Fibroblast of skin of right quadriceps (primary cell): ENCODE measurements around the gene PRIMA1.

Source experiments
- DNase-seq: peaks from one replicate; pipeline ENCODE4 v3.0.0-alpha.2; 2013

PRIMA1 gene

DNA sequence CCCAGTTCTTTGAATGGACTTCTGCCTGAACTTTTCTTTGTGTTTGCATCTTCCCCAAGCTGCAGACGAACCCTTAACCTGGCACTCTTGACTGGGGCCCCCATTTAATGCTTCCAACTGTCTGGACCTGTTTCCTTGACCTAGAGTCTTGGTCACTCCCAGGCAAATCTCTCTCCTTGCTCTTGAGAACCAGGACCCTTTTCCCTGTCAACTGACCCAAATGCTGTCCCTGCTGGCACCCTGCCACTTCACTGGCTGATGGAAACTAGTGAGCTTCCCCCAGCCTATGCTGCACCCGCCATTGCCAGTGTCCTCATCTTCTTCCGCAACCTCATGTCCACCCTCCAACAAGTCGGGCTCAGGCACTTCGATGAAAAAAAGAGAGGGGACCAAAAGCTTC lies 79.5 kb downstream of the PRIMA1 start:
- no peak for DNase-seq

GRCh38 chr14:93708311-93708734 lies 80.0 kb downstream of the PRIMA1 start:
- DNase-seq: no peak

- no peak for DNase-seq
These were observed 80.8 kb downstream of the PRIMA1 start for GRCh38 chr14:93707475-93707874.

DNA sequence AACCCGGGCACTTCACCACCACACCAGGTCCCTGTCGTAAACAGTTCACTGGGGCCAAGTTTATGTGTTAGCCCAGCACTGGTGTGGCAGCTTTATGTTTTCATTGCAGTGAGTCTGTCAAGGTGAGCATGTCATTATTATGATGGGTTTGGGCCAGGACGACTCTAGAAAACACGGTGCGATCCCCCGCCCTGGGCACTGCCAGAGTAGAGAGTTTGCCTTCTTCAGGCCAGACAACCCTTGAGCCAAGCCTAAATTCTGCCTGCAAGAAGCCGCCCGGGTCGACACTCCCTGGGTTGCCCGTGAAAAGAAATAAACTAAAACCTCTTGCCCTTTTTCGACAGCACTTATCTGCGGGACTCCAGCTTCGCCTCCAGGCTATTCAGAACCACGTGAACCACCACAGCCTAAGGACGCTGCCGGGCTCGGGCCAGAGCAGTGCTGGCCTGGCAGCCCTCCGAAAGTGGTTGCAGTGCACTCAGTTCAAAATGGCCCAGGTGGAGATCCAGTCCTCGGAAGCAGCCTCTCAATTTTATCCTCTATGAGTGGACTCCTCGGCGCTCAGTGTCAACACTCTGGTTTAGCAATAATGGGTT lies 81.8 kb downstream of the PRIMA1 start:
- DNase-seq: no peak

DNA sequence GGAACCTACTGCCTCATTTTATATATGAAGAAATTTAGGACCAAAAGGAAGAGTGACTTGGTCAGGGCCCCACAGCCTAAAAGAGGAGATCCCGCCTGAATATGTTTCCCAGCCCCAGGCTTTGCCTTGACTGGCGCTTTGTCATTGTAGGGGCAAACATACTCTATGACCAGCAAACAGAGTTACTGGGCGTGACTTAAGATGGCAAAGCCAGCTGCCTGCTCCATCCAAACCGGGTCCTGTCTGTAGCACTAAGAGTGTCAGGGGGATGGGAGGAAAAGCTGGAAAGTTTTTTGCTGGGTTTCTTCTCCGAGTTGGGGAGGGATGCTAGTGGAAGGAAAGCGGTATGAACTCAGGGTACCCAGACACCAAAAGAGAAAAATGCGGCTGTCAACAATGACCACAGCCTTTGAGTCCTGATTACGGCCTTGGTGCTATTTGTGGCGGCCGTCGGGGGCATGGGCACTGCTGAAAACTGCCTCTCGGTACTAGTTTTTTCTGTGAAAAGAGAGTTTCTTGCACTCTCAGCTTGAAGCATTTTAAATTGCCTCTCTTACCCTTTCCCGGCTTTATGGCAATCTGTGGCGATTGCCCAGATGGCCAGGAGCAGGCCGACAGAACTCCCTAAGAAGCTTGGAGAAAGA lies 82.7 kb downstream of the PRIMA1 start:
- no peak for DNase-seq

- DNase-seq: no peak
These were observed 84.3 kb downstream of the PRIMA1 start for GRCh38 chr14:93703941-93704340.

GRCh38 chr14:93702946-93703345 lies 85.3 kb downstream of the PRIMA1 start:
- DNase-seq: no peak

DNA sequence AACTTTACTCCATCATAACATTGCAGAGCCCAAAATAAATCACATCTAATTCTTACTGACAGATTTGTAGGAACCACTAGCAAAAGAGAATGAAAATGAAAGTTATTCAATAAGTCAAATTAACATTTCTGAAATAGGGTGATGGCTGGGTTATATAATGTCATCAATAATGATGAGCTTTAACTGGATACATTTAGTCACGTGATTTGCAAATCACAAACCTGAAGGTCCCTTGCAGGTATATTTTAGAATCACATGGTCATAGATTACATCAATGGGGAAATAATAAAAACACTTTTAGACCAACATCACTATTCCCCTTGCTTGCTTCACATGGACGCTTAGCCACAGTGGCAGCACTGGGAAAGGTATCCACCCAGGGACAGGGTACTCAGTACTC lies 86.7 kb downstream of the PRIMA1 start:
- no peak for DNase-seq

DNA sequence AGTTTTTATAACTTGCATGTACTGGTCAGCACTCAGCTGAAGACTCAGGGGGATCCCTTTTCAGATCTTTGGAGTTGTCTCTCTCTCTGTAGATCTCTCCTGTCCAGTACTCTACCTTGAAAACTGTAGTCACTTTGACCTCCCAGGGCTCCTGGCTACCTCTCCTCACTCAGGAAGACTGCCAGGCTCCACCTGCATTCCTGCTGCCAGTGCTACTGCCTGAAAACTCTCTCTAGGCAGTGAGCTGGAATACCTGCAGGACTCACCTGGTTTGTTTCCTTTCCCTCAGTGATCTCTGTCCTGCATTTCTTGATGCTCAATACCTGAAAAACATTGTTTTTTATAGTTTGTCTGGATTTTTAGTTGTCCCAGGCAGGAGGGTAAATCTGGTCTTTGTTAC lies 87.4 kb downstream of the PRIMA1 start:
- no peak for DNase-seq

GRCh38 chr14:93693914-93694313 lies 94.4 kb downstream of the PRIMA1 start:
- no peak for DNase-seq

DNA sequence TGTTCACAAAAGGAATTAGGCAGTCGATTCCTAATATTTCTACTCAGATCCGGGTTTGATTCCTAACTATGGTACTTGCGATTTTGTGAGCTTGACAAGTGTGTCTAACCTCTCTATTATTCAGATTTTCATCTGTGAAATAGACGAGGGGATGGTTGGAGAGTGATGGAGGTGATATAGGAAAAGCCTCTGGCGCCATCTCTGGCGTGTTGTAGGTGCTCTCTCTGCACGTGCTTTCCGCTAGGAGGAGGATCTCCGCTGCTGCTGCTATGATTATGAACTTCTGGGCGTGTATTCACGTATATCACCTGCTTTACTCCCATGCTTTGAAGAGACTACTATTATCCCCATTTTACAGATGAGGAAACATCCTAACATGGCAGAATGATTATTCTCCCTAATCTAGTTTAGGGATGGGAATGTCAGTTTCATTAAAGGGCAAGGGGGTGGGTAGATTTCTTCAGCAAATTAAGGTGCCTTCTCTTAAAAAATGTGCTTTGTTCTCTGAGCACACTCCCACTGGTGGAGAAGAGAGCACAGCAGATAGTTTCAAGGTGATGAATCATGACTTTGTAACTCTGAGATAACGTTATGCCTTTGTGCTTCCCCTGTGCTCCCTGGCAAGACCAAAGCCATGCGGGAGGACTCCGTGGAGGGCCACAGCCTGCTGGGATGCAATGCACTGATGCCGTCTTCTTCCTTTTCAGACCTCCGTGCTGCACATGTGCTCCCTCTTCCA lies 97.1 kb downstream of the PRIMA1 start:
- no peak for DNase-seq

DNA sequence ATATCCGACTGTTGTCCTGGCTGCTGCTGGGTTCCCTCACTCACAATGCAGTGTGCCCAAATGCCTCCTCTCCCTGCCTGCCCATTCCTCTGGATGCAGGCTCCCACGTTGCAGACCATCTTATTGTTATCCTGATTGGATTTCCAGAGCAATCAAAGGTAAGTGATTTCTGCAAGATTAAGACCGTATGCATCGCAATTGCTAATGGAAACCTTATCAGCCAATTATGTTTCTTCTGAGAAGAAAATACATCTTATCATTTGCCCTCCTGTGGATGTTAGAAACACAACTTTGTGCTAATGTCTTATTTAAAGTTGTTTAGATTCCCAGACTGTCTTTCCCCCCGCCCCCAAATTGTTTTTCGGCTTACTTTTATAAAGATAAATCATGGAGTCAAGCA lies 98.1 kb downstream of the PRIMA1 start:
- no peak for DNase-seq

DNA sequence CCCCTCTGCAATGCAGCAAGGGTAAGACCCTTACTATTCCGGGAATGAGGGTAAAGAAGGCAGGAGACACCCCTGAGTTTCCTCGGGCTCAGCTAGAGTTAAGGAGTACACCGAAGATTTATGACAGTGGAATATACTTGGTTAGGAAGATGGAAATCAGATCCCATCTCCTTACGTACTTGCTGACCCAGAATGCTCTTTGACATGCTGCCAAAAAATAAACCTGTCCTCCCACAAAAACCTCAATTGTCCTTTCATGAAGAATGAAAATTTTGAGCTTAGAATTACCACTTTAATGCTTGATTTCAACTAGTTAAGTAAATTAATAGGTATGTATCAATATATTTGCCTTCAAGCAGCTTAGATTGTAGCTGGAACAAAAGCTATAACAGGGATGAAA lies 99.5 kb downstream of the PRIMA1 start:
- DNase-seq: no peak

DNA sequence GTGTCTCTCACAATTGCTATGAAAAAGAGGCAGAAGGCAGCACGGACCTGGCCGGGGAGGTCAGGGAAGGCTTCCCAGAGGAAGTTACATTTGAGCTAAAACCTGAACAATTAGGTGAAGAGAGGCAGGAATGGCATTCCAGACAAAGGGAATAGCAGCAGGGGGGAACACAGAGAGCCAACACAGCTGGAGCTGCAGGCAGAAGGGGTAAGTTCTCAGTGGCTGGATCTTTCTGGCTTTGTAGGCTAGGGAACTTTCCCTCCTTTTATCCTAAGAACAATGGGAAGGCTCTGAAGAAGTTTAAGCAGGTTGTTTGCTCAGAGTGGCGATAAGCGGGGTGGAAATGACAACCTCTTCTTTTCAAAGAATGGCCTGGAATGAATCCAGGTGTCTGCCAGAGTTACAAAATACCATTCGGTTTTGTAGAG lies 100.0 kb downstream of the PRIMA1 start:
- no peak for DNase-seq

- no peak for DNase-seq
These were observed 102.0 kb downstream of the PRIMA1 start for GRCh38 chr14:93686268-93686667.

DNA sequence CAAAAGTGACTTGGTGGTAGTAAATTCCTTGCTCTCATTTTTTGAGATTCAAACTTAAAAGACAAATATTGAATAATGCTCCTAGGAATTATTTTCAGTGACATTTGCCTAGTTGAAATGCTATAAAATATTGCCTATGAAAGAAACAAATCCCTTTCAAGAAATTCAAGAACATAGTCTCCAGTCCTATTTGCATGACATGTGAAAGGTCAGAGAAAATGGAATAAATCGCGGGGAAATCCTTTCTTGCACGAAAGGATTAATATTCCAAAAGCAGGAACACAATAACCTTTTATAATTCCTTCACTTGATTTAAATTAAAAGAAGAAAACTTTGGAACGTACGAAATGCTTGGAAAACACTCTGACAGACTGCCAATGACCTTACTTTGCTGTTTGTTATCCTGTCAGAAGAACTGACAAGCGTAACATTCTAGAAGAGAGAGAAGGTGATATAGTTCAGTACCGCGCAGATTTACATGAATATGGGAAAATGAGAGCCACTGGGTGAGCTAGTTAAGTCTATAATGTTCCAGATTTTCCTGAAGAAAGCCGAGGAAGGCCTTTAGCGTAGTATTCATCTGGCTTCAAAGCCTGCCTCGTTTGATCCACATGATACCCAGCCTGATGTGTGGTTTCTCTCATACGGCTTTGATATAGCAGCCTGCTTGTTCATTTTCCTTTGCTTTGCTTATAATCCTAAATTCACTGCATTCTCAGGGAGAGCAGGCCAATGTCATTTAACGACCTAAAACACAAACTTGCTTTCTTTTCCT lies 103.0 kb downstream of the PRIMA1 start:
- DNase-seq: no peak

DNA sequence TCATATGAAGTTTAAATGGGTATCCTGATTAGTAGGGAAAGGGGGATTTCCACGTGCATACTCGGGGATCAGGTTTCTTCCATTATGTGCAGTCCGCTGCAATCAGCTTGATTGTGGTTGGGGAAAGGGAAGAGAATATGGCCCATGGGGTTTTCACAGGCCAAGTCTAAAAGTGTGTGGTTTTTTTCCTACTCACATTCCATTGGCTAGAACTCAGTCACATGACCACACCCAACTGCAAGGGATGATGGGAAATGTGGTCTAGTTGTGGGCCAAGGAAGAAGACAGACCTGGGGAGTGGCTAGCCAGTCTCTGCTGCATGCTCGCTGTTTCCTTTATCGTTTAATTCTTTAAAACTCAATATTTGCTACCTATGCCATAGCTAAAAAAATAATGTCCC lies 105.1 kb downstream of the PRIMA1 start:
- DNase-seq: no peak

GRCh38 chr14:93682459-93682858 lies 105.8 kb downstream of the PRIMA1 start:
- DNase-seq: no peak

GRCh38 chr14:93676416-93676958 lies 111.8 kb downstream of the PRIMA1 start:
- DNase-seq: no peak

GRCh38 chr14:93675651-93676050 lies 112.6 kb downstream of the PRIMA1 start:
- no peak for DNase-seq

- DNase-seq: no peak
These were observed 113.9 kb downstream of the PRIMA1 start for GRCh38 chr14:93674343-93674742.

GRCh38 chr14:93669632-93670031 lies 118.7 kb downstream of the PRIMA1 start:
- DNase-seq: no peak
